Motor neuron (in vitro differentiated cells): Measurements from ENCODE around the gene LRRC49. TPM values are rescaled to one million over a fixed set of nuclear protein-coding genes. Genes with fewer than 3 reads are reported as not detected.

Source experiments
- ATAC-seq, 8 experiments: fragments of 200-7000 bp; cut with Tn5 transposase; replicated peaks in 6 of 8; 2 replicates each; pipeline ENCODE4 v1.8.0; 2021; ENCODE audit warnings: mild to moderate bottlenecking in 8 of 8, moderate library complexity in 8 of 8
- H3K27ac ChIP-seq, 2 donors: fragments of 250-450 bp; sonication (Bioruptor Pico); 2 replicates each; pipeline ENCODE4 v1.9.0; 2021; ENCODE audit warnings: antibody characterized with exemption in 2 of 2, mild to moderate bottlenecking in 2 of 2, moderate library complexity in 1 of 2
- H3K4me1 ChIP-seq, 2 donors: fragments of 250-450 bp; sonication (Bioruptor Pico); replicated peaks in 1 of 2; 2 replicates each; pipeline ENCODE4 v1.6.1; 2021; ENCODE audit warnings: antibody characterized with exemption in 2 of 2, mild to moderate bottlenecking in 2 of 2, moderate library complexity in 1 of 2
- H3K4me3 ChIP-seq, 5 donors: fragments of 250-450 bp; sonication (Bioruptor Pico); 2 replicates each; pipeline ENCODE4 v1.9.0; 2021; ENCODE audit warnings: antibody characterized with exemption in 5 of 5, mild to moderate bottlenecking in 5 of 5, moderate library complexity in 4 of 5
- WGBS, 10 experiments: fragments of 450-650 bp; shearing (Covaris generic); methylation state at CpG; one replicate each; pipeline ENCODE4 v1.0.0; 2022; 5-methylcytosine and 5-hydroxymethylcytosine counted together
- in situ Hi-C, 9 experiments: fragments of 400-800 bp; cut with MboI; loops; one replicate each; pipeline ENCODE4 v1.15.0; 2021; ENCODE audit warnings: low sequenced_read_pairs in 9 of 9, low pct_unique_long_range_greater_than_20kb in 2 of 9; ENCODE audit not compliant: unreplicated experiment in 9 of 9
- total RNA-seq, 8 experiments: library from RNA; unstranded; fragments of 300-600 nt; gene quantifications; 2 replicates each; pipeline versions ENCODE4 v1.2.3 to v1.2.4, GENCODE V29; 2022

The LRRC49 gene
- total RNA-seq, 8 experiments from 2014 or later, result 4.2 to 65.1 (median 54.6) TPM

GRCh38 chr15:70950953-70951352, 58.3 kb downstream of the LRRC49 start:
- Histone ChIP-seq H3K4me3 (no peak overlapping the region), H3K27ac (no peak overlapping the region), H3K4me1 (no peaks in the 10 kb centered on the region)
- ATAC-seq, result no peak
- in situ Hi-C loops, result no loop called here

GRCh38 chr15:70954171-70954570, 61.5 kb downstream of the LRRC49 start:
- no peak overlapping the region for H3K27ac ChIP-seq
- WGBS, 10 experiments, result 0 to 100% (median 50%) methylated on average over 1 of the region's 1 CpG; no CpG with 5 or more reads in 5 of the 10 experiments
- no peak overlapping the region for H3K4me3 ChIP-seq
- no peak for ATAC-seq
- in situ Hi-C loops, result no loop called here
- no peaks in the 10 kb centered on the region for H3K4me1 ChIP-seq

DNA sequence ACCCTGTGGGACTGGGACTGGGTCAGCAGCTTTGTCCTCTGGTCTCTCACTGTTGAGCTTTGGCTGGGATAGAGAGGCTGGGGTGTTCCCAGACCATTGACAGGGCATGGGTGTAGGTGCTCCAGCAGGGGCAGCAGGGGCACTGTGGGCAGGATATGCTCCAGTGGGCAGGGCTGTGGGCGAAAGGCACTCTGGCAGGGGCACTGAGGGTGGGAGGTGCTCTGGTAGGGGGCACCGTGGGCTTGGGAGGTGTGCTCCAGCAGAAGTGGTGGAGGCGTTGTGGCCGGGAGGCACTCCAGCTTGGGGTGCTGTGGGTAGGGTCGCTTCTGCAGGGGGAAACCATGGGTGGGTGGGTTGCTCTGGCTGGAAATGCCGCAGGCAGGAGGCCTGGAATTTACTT, 62.1 kb downstream of the LRRC49 start:
- Histone ChIP-seq H3K27ac (no peak overlapping the region), H3K4me1 (no peaks in the 10 kb centered on the region), H3K4me3 (no peak overlapping the region)
- 93% methylated on average over 3 of the region's 6 CpGs; no CpG with 5 or more reads in 9 of the 10 experiments for WGBS, 10 experiments
- no peak for ATAC-seq
- in situ Hi-C loops, result no loop called here

DNA sequence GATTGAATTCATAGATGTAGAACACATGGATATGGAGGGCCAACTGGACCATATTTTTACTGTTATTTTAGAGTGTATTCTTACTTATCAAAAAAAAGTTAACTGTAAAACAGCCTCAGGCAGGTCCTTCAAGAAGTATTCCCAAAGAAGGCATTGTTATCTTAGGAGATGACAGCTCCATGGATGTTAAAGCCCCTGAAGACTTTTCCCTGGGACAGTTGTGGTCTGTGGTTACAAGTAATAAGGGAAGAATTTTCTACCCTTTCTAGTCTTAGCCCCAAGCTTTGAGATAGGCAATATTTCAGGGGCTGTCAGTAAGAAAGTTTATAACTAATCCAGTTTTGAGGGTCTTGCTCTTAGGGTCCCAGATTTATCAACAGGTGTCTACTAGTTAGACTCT, 62.5 kb downstream of the LRRC49 start:
- no peak for ATAC-seq
- H3K27ac ChIP-seq, result no peak overlapping the region
- in situ Hi-C loops, result no loop called here
- H3K4me3 ChIP-seq, result no peak overlapping the region
- no peaks in the 10 kb centered on the region for H3K4me1 ChIP-seq

- in situ Hi-C loops, result no loop called here
- H3K4me1 ChIP-seq, result no peaks in the 10 kb centered on the region
- no peak for ATAC-seq
- no peak overlapping the region for H3K4me3 ChIP-seq
- H3K27ac ChIP-seq, result no peak overlapping the region
- 0 to 100% (median 84%) methylated on average over 1 to 3 of the region's 3 CpGs for WGBS, 10 experiments
These were observed 63.8 kb downstream of the LRRC49 start for GRCh38 chr15:70956201-70956995.

DNA sequence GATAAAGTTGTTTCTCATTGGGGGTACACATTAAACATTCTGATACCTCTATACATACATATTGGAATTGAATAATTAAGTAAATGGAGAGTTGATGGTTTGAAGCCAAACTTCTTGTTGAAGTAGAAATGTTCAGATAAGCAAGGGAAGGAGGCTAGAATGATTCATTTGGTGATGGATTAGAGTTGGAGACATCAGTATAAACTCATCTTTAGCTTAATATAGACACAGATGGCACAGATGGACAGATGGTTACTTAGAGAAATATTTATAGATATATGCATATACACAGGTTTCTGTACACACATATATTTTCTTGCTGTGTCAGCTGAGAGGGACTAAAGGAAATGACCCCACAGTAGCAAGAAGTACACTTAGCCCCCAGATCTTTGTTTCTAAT, 69.5 kb downstream of the LRRC49 start:
- in situ Hi-C loops, result no loop called here
- Histone ChIP-seq H3K4me1 (no peaks in the 10 kb centered on the region), H3K27ac (no peak overlapping the region), H3K4me3 (no peak overlapping the region)
- ATAC-seq, result no peak

DNA sequence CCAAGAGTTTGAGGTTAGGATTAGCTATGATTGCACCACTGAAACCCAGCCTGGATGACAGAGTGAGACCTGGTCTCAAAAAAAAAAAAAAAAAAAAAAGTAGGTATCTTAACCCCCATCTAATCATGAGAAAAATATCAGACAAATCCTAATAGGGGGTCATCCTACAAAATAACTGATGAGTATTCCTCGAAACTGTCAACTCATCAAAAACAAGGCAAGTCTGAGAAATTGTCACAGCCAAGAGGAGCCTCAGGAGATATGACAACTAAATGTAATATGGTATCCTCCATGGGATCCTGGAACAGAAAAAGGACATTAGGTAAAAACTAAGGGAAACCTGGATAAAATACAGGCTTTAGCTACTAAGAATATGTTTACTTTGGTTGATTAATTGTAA, 70.6 kb downstream of the LRRC49 start:
- in situ Hi-C loops, result no loop called here
- Histone ChIP-seq H3K27ac (no peak overlapping the region), H3K4me1 (no peaks in the 10 kb centered on the region), H3K4me3 (no peak overlapping the region)
- ATAC-seq, result no peak
- 63 to 100% (median 83%) methylated on average over 1 of the region's 1 CpG; no CpG with 5 or more reads in 3 of the 10 experiments for WGBS, 10 experiments

- WGBS, 10 experiments, result 40 to 100% (median 92%) methylated on average over 1 to 5 of the region's 5 CpGs; no CpG with 5 or more reads in 1 of the 10 experiments
- H3K27ac ChIP-seq, result no peak overlapping the region
- H3K4me3 ChIP-seq, result no peak overlapping the region
- ATAC-seq, result no peak
- in situ Hi-C loops, result no loop called here
- H3K4me1 ChIP-seq, result no peaks in the 10 kb centered on the region
These were observed 71.4 kb downstream of the LRRC49 start for GRCh38 chr15:70964058-70964457.

DNA sequence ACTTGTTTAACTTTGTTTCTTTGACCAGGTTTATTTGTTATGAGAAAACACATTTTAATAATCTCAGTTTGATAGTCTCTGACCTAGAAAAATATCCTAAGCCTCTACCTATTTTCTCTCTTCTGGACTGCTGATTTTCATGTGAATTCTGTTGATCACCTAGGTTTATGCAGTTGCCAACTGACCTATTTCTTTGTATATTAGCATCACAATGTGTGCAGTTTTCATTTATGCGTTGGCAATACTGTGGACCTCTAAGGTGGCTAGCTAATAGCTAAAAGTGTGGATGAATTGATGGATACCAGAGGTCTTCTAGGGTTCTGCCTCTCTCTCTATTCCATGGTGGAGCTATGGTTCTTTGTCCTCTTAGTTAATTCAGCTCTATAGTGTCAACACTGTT, 72.1 kb downstream of the LRRC49 start:
- ATAC-seq, result no peak
- H3K4me3 ChIP-seq, result no peak overlapping the region
- H3K27ac ChIP-seq, result no peak overlapping the region
- H3K4me1 ChIP-seq, result no peaks in the 10 kb centered on the region
- 50 to 100% (median 88%) methylated on average over 1 of the region's 1 CpG; no CpG with 5 or more reads in 2 of the 10 experiments for WGBS, 10 experiments
- in situ Hi-C loops, result no loop called here

- no peak overlapping the region for H3K27ac ChIP-seq
- ATAC-seq, result no peak
- in situ Hi-C loops, result no loop called here
- WGBS, 10 experiments, result 78 to 100% (median 100%) methylated on average over 1 of the region's 1 CpG; no CpG with 5 or more reads in 2 of the 10 experiments
- H3K4me3 ChIP-seq, result no peak overlapping the region
- no peaks in the 10 kb centered on the region for H3K4me1 ChIP-seq
These were observed 75.0 kb downstream of the LRRC49 start for GRCh38 chr15:70967646-70968045.

GRCh38 chr15:70974004-70974832, 81.6 kb downstream of the LRRC49 start:
- in situ Hi-C loops, result no loop called here
- ATAC-seq, result peak in 1 of 8 experiments; percentile 28
- WGBS, 10 experiments, result 50 to 100% (median 71%) methylated on average over 1 to 5 of the region's 5 CpGs; no CpG with 5 or more reads in 1 of the 10 experiments

GRCh38 chr15:70976851-70977250, 84.2 kb downstream of the LRRC49 start:
- in situ Hi-C loops, result no loop called here
- no peak overlapping the region for H3K27ac ChIP-seq
- no peak overlapping the region for H3K4me3 ChIP-seq
- no peaks in the 10 kb centered on the region for H3K4me1 ChIP-seq
- WGBS, 10 experiments, result 40 to 100% (median 90%) methylated on average over 1 to 2 of the region's 2 CpGs; no CpG with 5 or more reads in 1 of the 10 experiments
- ATAC-seq, result no peak

More at GRCh38 chr15:70974004-70974832, 81.6 kb downstream of the LRRC49 start:
- no peaks in the 10 kb centered on the region for H3K4me1 ChIP-seq
- no peak overlapping the region for H3K4me3 ChIP-seq
- no peak overlapping the region for H3K27ac ChIP-seq

- Histone ChIP-seq H3K27ac (no peak overlapping the region), H3K4me1 (no peaks in the 10 kb centered on the region), H3K4me3 (no peak overlapping the region)
- in situ Hi-C loops, result no loop called here
- 17 to 93% (median 82%) methylated on average over 2 to 5 of the region's 5 CpGs for WGBS, 10 experiments
- ATAC-seq, result no peak
These were observed 102.9 kb downstream of the LRRC49 start for GRCh38 chr15:70995383-70995970.
